K562 (cell line): ENCODE data around the gene RPS19. TPM values are rescaled to one million over a fixed set of nuclear protein-coding genes. Genes with fewer than 3 reads are reported as not detected.
A peak's percentile ranks its signal among the peaks of the same experiment; 100 is the strongest.
"Not testable (repeated sequence)": the region's sequence is repeated elsewhere in the genome, so short reads cannot be mapped to it uniquely, and the experiment has no call there.

ENCODE experiments used
- ATAC-seq: fragments of 200-7000 bp; cut with Tn5 transposase; 3 replicates; pipeline ENCODE4 v1.9.1; 2020; ENCODE audit warnings: moderate library complexity
- BruUV-seq: library from RNA; stranded (reverse); fragments of 400-500 nt; replicated peaks from 2 replicates; lab custom pipeline; 2021; lab: Mats Ljungman, UMichigan
- CTCF ChIA-PET: fragments of 300-600 bp; formaldehyde crosslinking; extraction: SDS; loops from one replicate; lab custom pipeline; 2021; ENCODE audit warnings: low intra/inter-chr PET ratio; lab: Yijun Ruan, JAX
- POLR2A ChIA-PET: fragments of 300-600, 350-650 bp; sonication (Branson Sonifier 250); formaldehyde crosslinking; extraction: SDS; loops from one replicate; lab custom pipeline; 2021; ENCODE audit warnings: antibody characterized with exemption, inconsistent platforms; lab: Yijun Ruan, JAX
- DNase-seq, 4 experiments: peaks; one replicate each; pipeline versions ENCODE4 v3.0.0 to v3.0.0-alpha.2; 2011 to 2018; ENCODE audit warnings: low spot score in 3 of 4, mixed read lengths in 3 of 4; ENCODE audit errors: extremely low read depth in 1 of 4
- FAIRE-seq: peaks from 2 replicates; lab custom pipeline; 2011; peaks lifted over from hg19 to GRCh38; lab: Jason Lieb, UNC
- H2AFZ ChIP-seq: 2 replicates; pipeline ENCODE4 v1.6.0; 2011; ENCODE audit warnings: low read depth, low read length, control low read depth, inconsistent platforms
- H3K27ac ChIP-seq: fragments of 200-600 bp; 3 replicates; pipeline ENCODE4 v1.8.0; 2011; ENCODE audit warnings: low read depth, mild to moderate bottlenecking, control low read depth, inconsistent platforms, low read length, moderate library complexity, mixed read lengths; ENCODE audit errors: extremely low read depth
- H3K27me3 ChIP-seq, 2 experiments: fragments of 300-600 bp in 1 of 2; 2 replicates in 1 of 2; 3 replicates in 1 of 2; pipeline versions ENCODE4 v1.6.0 to v1.8.0; 2011; ENCODE audit warnings: inconsistent platforms in 2 of 2, low read length in 2 of 2, mild to moderate bottlenecking in 1 of 2, mixed read lengths in 1 of 2, moderate library complexity in 1 of 2; ENCODE audit not compliant: control insufficient read depth in 2 of 2, insufficient read depth in 2 of 2
- H3K36me3 ChIP-seq: fragments of 300-600 bp; 3 replicates; pipeline ENCODE4 v1.8.0; 2011; ENCODE audit warnings: mild to moderate bottlenecking, low read length, inconsistent platforms; ENCODE audit not compliant: control insufficient read depth, insufficient read depth
- H3K4me1 ChIP-seq, 2 experiments: fragments of 200-600 bp in 1 of 2; replicated peaks in 1 of 2; 2 replicates in 1 of 2; 3 replicates in 1 of 2; pipeline versions ENCODE4 v1.5.1 to v1.8.0; 2011; ENCODE audit warnings: inconsistent platforms in 2 of 2, low read length in 2 of 2, mild to moderate bottlenecking in 1 of 2, mixed read lengths in 1 of 2, moderate library complexity in 1 of 2; ENCODE audit not compliant: control insufficient read depth in 2 of 2, insufficient read depth in 2 of 2
- H3K4me2 ChIP-seq: 2 replicates; pipeline ENCODE4 v1.6.1; 2011; ENCODE audit warnings: low read length, control low read depth, inconsistent platforms, mixed read lengths; ENCODE audit not compliant: insufficient read depth
- H3K4me3 ChIP-seq: fragments of 200-600 bp; sonication (generic), shearing (Covaris generic); 2 replicates; pipeline ENCODE4 v1.5.1; 2016; ENCODE audit warnings: control low read depth, inconsistent platforms
- H3K79me2 ChIP-seq: fragments of 200-600 bp; 3 replicates; pipeline ENCODE4 v1.8.0; 2011; ENCODE audit warnings: low read length, inconsistent platforms; ENCODE audit not compliant: control insufficient read depth, insufficient read depth
- H3K9ac ChIP-seq, 2 experiments: 2 replicates each; pipeline versions ENCODE4 v1.6.0 to v1.6.1; 2011; ENCODE audit warnings: low read depth in 2 of 2, low read length in 2 of 2, control low read depth in 1 of 2, inconsistent platforms in 1 of 2, mild to moderate bottlenecking in 1 of 2, mixed read lengths in 1 of 2; ENCODE audit not compliant: insufficient read depth in 1 of 2
- H3K9me1 ChIP-seq: one replicate; pipeline ENCODE4 v1.6.0; 2011; ENCODE audit warnings: inconsistent platforms, mild to moderate bottlenecking, low read length, moderate library complexity; ENCODE audit not compliant: control insufficient read depth, insufficient read depth
- H3K9me3 ChIP-seq: replicated peaks from 2 replicates; pipeline ENCODE4 v1.5.1; 2011; ENCODE audit warnings: low read depth, low read length, inconsistent platforms; ENCODE audit not compliant: control insufficient read depth, insufficient read depth
- H4K20me1 ChIP-seq: replicated peaks from 2 replicates; pipeline ENCODE4 v1.6.1; 2011; ENCODE audit warnings: low read length, inconsistent platforms, mixed read lengths; ENCODE audit not compliant: control insufficient read depth, insufficient read depth
- BCOR ChIP-seq: fragments of 450-650 bp; IDR thresholded peaks from 2 replicates; pipeline ENCODE4 v1.6.1; 2016
- DEAF1 ChIP-seq: fragments of 450-650 bp; formaldehyde crosslinking; IDR thresholded peaks from 2 replicates; pipeline ENCODE4 v1.4.0; 2020; ENCODE audit warnings: mild to moderate bottlenecking, moderate library complexity
- ELF4 ChIP-seq: fragments of 450-650 bp; formaldehyde crosslinking; IDR thresholded peaks from 2 replicates; pipeline ENCODE4 v1.4.0; 2022; ENCODE audit warnings: missing genetic modification characterization
- GABPB1 ChIP-seq: sonication (generic); formaldehyde crosslinking; IDR thresholded peaks from 2 replicates; pipeline ENCODE4 v1.8.0; 2022; ENCODE audit warnings: mild to moderate bottlenecking, missing genetic modification reagents
- HDAC2 ChIP-seq: fragments of 450-650 bp; IDR thresholded peaks from 2 replicates; pipeline ENCODE4 v1.6.1; 2016; ENCODE audit warnings: mild to moderate bottlenecking
- KDM1A ChIP-seq, 2 experiments: fragments of 450-650 bp; IDR thresholded peaks; 2 replicates each; pipeline ENCODE4 v1.6.1; 2016; ENCODE audit warnings: mild to moderate bottlenecking in 2 of 2
- POLR2AphosphoS5 ChIP-seq: IDR thresholded peaks from 2 replicates; pipeline ENCODE4 v1.6.1; 2011; ENCODE audit warnings: mild to moderate bottlenecking, low read depth, low read length, moderate library complexity; ENCODE audit not compliant: control insufficient read depth, insufficient read depth
- RAD21 ChIP-seq, 2 experiments: fragments of 250-450 bp in 1 of 2; fragments of 450-650 bp in 1 of 2; sonication (Bioruptor Pico) in 1 of 2; formaldehyde crosslinking in 1 of 2; IDR thresholded peaks in 1 of 2; conservative IDR thresholded peaks in 1 of 2; 2 replicates each; pipeline versions ENCODE4 v1.4.0 to v1.8.0; 2020 to 2022; ENCODE audit warnings: mild to moderate bottlenecking in 2 of 2, moderate library complexity in 1 of 2
- RBM25 ChIP-seq: fragments of 200-400 bp; formaldehyde crosslinking; IDR thresholded peaks from 2 replicates; pipeline ENCODE4 v1.6.1; 2018; ENCODE audit warnings: low read length, low read depth, moderate library complexity; ENCODE audit not compliant: severe bottlenecking
- ZNF121 ChIP-seq: sonication (generic); formaldehyde crosslinking; conservative IDR thresholded peaks from 2 replicates; pipeline ENCODE4 v1.8.0; 2022; ENCODE audit warnings: missing genetic modification reagents
- WGBS: fragments of 100-300 bp; shearing (Covaris generic); methylation state at CpG from one replicate; pipeline ENCODE4 v1.1.6; 2016; ENCODE audit warnings: low coverage, mixed read lengths; ENCODE audit not compliant: insufficient coverage; ENCODE audit errors: missing lambda C conversion rate; 5-methylcytosine and 5-hydroxymethylcytosine counted together
- in situ Hi-C: fragments of 300-500 bp; cut with MboI; formaldehyde crosslinking; loops from 4 replicates; pipeline ENCODE4 v1.15.0; 2018; ENCODE audit warnings: inconsistent platforms, mixed read lengths
- intact Hi-C: fragments of 100-400 bp; cut with micrococcal nuclease; formaldehyde crosslinking; loops from 2 replicates; pipeline ENCODE4 v1.14.2; 2022
- polyA plus RNA-seq, 8 experiments: library from polyadenylated mRNA; depleted of rRNA in 4 of 8; stranded (reverse) in 5 of 8; unstranded in 3 of 8; fragments of >200 nt; fragmentation: Nextera tagmentation in 2 of 8; fragmentation: Illumina TruSeq in 1 of 8; extraction: Ambion mirVana in 2 of 8; extraction: Trizol in 1 of 8; gene quantifications; 2 replicates each; pipeline versions ENCODE4 v1.2.1 to v1.2.3, GENCODE V29; 2011 to 2014; ENCODE audit warnings: inconsistent platforms in 1 of 8, missing spikeins in 1 of 8
- total RNA-seq, 7 experiments: library from RNA; depleted of rRNA in 6 of 7; stranded (reverse); fragments of >200 nt in 6 of 7; fragmentation: Illumina TruSeq in 2 of 7; extraction: Trizol in 2 of 7; gene quantifications; 2 replicates each; pipeline versions ENCODE4 v1.2.1 to v1.2.3, GENCODE V29; 2011 to 2021; ENCODE audit warnings: low replicate concordance in 1 of 7

Gene RPS19
- total and polyA plus RNA-seq, 9 of the 15 experiments (the other 6 are each of a cell fraction or from before 2014, with no cell fraction given): 1,964 to 3,408 (median 2,747) TPM

GRCh38 chr19:41872775-41873647 lies 13.0 kb downstream of the RPS19 start (continued):
- TF ChIP-seq GABPB1 (CRISPR knock-in tag) (peak; percentile 35; the same call in 1 of the 2 replicates), DEAF1 (CRISPR knock-in tag) (peak; percentile 74), POLR2AphosphoS5 (0 out of 2 replicates have a peak, but pooled peaks have one; percentile 33), ELF4 (CRISPR knock-in tag) (no peak), RAD21 (CRISPR knock-in tag; conservative IDR thresholded peaks at IDR 0.05 in 1 of 2, IDR thresholded peaks at IDR 0.05 in 1 of 2) (peak; percentile 79 to 88)
- TF ChIP-seq, all 486 proteins: peak for 36

GRCh38 chr19:41875973-41876372 lies 15.9 kb downstream of the RPS19 start:
- H3K27ac ChIP-seq, H3K9ac ChIP-seq, BruUV-seq, H3K9me3 ChIP-seq, H3K36me3 ChIP-seq: not testable (repeated sequence)
- peaks cover 14% of the 10 kb centered on the region; the same call in 1 of the 2 replicates for H4K20me1 ChIP-seq
- CTCF ChIA-PET: interaction anchor here (1.1 to 5.4 kb wide), 2 partner anchors 75 to 82 kb away, joined by 3 to 35 read pairs; no protein-coding TSS in a partner anchor
- TF ChIP-seq RBM25 (peak; percentile 17), ZNF121 (CRISPR knock-in tag) (peak; percentile 97), KDM1A (IDR thresholded peaks at IDR 0.05) (peak; percentile 9 to 53; a peak in 3 of 4 replicates), BCOR (peak; percentile 87), HDAC2 (0 out of 2 replicates have a peak, but pooled peaks have one; percentile 31)
- TF ChIP-seq, all 486 proteins: peak for 5; not testable (repeated sequence) for 481
- 0 out of 2 replicates have a peak overlapping the region, but pooled peaks have one; percentile 46 for H3K4me2 ChIP-seq
- WGBS: 53% methylated on average over 3 of the region's 3 CpGs
- peak overlapping the region; percentile 77; the same call in 1 of the 2 replicates for H2AFZ ChIP-seq
- peaks cover 27 to 47% of the 10 kb centered on the region in 2 experiments for H3K4me1 ChIP-seq
- ATAC-seq, FAIRE-seq, DNase-seq, intact Hi-C loops, in situ Hi-C loops, H3K9me1 ChIP-seq, H3K79me2 ChIP-seq, H3K4me3 ChIP-seq, H3K27me3 ChIP-seq: not testable (repeated sequence)
- POLR2A ChIA-PET: interaction anchor here (0.9 kb wide), 1 partner anchor 82 kb away, joined by 3 read pairs; no protein-coding TSS in a partner anchor
